HG02852 (cell line): ENCODE results near the gene FBXO11.

ENCODE experiments used
- ATAC-seq: cut with Tn5 transposase; IDR thresholded peaks from one replicate; pipeline ENCODE4 v1.9.1; 2021; ENCODE audit warnings: mild to moderate bottlenecking, moderate library complexity; ENCODE audit not compliant: unreplicated experiment

FBXO11 gene

DNA sequence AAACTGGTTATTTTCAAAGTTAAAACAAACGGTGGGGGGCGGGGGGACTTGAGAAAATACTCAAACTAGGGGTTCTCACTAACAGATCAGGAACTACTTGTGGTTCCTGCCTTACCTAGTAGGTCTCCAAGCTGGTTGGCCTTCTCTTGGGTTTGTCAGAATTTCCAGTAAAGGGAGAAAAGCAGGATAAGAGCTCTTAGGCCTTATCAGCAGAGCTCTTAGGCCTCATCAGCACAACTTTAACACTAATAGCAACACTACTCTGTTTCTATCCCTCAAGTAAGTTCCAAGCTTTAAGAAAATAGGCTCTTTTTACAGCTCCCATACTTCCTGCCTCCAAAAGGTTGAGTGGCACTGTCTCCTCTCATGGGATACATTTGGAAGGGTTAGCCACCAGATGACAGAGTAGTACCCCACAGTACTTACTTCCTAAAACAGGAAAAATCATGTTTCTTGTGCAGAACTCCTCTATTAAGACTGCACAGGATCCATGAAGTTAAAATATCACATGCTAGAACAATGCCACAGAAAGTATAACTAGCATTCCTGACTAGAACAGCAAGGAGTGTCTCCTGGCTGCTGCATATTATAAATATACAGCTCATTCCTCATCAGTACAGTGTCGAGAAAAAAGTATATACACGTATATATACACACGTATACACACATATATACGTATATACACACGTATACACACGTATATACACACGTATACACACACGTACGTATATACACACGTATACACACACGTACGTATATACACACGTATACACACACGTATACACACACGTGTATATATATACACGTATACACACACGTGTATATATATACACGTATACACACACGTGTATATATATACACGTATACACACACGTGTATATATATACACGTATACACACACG lies 6.1 kb downstream of the FBXO11 start:
- no peak for ATAC-seq

DNA sequence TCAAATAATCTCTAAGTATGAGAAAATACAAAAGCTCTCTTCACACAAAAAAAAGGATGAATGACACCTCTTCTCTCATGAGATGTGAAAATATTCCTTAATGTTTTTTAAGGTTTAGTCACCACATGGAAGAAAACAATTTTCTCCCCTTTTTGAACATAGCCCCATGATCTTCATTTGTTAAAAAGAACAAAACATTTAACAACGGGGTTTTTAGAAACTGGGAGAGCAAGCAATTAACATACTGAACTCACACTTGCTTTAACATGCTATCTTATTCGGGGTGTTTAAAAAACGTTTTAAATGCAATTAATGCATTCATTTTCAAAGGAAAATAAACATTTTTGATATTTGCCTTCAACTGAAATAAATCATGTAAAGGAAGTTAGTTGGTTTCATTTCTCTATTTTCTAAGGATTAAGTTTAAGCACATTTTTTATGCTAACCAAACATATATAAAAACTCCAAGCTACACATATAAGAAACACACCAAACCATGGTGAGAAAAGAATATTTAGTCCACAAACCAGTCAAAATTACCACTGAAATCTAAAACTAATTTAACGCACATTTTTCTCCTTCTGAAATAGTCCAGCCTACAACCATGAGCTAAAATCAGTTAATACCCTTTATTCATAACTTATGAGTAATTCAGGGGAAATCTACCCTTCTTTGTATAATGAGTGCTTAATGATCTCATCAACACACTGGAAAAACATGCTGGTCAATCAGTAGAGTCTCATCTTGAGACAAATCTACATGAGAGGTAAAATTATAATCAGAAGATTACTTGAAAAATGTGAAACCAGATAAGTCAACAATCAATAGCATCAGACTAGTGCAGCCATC lies 8.2 kb downstream of the FBXO11 start:
- no peak for ATAC-seq

DNA sequence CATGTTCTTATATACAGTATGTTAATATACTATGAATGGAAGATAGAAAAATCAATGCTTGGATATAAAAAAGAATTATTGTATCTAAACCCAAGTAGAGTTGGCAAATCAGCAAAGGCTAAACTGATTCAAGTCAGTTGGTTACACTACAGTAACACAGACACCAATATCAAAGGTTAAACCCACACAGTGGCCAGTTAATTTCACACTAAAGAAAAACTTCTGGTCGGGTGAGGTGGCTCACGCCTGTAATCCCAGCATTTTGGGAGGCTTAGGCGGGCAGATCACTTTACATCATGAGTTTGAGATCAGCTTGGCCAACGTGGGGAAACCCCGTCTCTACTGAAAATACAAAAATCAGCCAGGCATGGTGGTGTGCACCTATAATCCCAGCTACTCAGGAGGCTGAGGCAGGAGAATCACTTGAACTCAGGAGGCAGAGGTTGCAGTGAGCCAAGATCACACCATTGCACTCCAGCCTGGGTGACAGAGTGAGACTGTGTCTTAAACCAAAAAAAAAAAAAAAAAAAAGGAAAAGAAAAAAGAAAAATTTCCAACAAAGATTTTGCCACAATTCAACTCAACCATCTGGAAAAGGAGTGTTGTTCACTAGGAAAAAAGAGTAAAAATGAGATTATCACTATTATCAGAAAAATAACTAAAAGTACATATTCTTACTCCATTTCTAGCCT lies 9.0 kb downstream of the FBXO11 start:
- ATAC-seq: peak; percentile 55

DNA sequence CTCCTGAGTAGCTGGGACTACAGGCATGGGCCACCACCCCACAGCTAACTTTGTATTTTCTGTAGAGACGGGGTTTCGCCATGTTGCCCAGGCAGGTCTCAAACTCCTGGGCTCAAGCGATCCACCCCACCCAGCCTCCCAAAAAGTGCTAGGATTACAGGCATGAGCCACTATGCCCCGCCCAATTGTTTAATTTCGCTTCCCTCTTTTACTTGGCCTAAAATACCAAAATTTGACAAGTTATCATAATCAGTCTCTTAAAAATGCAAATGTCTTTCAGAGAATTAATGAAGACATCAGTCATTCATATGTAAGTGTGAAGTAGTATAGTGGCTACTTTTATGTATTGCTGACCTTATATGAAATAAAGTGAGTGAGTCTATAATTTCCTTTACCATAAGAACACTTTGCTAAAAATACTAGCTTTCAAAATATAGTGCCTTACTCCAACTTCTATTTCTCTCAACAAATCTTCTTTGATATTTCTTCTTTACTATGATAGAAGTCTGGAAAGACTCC lies 9.8 kb downstream of the FBXO11 start:
- no peak for ATAC-seq

DNA sequence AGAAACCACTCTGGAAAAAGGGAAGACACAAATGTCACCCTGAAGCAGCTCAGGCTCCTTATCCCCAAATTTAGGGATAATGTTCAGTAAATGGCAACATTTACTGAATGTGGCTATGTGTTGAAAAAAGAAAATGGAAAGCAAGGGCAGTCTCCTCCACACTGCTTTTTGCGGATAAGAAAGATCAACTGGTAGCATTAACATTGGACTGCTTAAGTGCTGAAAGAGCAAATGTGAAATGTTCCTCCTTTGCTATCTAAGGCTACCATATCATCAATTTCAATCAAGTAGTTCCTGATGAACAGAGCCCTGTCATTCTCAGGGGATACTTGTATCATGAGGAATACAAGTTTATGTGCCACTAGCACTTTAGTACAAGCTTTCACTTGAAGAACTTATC lies 12.5 kb downstream of the FBXO11 start:
- ATAC-seq: no peak

DNA sequence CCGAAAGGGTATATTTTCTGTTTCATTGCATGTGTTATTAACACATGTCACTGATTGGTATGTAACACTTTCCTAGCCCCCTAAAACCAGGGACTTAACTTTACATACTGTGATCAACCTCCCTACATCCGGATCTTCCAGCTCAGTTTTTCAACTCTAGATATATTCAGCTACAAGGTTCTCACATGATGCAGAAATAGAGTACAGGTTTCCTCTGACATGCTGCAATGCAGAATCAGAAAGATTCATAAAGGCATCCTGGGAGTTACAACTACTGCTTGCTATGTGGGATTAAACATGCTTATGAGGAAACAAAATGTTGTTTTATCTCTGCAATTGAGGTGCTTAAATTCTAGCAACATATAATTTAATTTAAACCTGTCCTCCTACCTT lies 14.0 kb downstream of the FBXO11 start:
- no peak for ATAC-seq

DNA sequence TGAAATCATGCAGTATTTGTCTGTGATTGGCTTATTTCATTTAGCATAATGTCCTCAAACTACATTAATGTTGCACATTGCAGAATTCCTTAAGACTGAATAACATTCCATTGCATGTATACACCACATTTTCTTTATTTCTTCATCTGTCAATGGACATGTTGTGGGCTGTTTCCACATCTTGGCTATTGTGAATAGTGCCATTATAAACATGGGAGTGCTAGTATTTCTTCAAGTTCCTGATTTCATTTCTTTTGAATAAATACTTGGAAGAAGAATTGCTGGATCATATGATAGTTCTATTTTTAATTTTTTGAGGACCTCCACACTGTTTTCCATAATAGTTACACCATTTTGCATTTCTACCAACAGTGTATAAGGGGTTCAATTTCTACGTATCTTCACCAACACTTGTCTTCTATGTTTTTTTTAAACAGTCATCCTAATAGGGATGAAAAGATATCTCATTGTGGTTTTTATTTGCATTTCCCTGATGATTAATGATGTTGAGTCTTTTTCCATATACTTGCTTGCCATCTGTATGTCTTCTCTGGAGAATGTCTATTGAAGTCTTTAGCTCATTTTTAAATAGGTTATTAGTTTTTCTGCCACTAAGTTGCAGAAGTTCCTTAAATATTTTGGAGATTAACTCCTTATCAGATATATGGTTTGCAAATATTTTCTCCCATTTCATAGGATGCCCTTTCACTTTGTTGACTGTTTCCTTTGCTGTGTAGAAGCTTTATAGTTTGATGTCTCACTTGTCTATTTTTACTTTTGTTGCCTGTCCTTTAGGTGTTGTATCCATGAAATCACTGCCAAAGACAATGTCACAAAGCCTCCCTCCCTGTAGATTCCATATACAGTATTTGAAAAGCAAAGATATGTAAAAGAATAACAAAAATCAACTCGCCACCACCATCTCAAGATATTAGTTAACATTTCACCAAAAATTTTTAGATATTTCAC lies 14.6 kb downstream of the FBXO11 start:
- no peak for ATAC-seq

DNA sequence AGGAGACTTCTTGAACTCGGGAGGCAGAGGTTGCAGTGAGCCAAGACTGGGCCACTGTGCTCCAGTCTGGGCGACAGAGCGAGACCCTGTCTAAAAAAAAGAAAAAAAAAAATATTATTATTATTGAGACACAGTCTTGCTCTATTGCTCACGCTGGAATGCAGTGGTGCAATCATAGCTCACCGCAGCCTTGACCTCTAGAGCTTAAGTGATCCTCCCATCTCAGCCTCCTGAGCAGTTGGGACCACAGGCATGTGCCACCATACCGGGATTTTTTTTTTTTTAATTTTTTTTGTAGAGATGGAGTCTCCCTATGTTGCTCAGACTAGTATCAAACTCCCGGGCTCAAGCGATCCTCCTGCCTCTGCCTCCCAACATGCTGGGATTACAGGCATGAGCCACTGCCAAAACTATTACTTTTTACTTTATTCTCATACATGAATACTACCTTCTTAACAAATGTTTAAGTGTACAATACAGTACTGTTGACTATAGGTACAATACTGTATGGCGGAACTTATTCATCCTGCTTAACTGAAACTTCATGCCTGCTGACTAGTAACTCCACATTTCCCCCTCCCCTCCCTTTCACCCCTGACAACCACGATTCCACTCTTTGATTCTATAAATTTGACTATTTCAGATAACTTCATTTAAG lies 15.5 kb downstream of the FBXO11 start:
- ATAC-seq: no peak

DNA sequence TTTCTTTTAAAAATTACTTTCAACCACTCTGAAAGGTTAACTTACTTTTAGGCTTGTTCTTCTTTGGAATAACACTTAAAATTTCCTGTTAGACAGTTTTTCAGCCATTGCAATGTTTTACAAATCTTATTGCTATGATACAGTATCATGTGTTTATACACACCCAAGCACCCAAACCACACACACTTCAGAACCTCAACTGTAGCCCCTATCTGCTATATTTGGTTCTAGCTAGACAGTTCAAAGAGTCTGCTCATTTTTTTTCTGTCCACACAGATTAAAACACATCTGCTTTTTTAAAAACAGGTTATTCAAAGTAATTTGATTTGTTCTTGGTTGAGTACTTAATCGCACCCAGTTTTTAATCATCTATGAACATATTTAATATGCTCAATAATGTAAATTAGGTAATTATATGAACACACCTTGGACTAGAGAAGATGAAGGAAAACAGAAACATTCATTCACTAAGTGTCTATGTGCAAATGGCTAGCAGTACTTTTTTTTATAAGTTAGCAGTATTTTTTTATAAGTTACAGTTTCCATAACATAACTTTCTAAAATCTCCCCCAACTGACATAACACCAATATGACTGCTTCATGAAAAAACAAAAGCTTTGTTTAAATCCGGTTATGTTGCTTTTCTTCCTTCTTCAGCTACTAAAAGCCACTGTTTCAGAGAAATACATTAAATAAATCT lies 17.6 kb downstream of the FBXO11 start:
- no peak for ATAC-seq

DNA sequence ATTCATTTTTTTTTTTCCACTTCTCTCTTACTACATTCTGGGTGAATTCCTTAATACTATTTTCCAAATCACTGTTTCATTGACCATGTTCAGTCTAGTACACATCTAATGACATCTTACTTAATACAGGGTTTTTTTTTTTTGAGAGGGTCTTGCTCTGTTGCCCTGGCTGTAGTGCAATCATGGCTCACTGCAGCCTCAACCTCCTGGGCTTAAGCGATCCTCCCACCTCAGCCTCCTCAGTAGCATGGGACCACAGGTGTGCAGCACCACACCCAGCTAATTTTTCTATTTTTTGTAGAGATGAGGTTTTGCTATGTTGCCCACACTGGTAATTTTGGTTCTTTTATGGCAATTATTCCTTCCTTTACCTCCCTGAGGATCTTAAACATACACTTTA lies 29.4 kb downstream of the FBXO11 start:
- no peak for ATAC-seq

DNA sequence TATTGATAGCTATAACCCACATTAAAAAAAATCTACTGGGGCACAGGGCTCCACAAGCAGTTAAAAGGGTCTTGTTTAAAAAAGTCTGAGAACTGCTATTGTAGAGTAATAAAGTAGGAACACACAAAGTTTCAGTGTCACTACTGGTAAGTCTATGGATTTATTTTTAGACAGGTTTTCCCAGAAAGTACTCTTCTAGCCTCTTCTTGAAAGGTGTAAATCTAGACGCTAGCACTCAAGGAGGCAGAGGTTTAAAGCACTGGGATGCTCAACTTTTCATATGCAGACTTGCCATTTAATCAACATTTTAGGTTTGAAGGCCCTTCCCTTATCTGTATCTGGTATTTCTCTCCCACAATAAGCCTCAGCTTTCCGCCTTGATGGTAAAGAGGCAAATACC lies 33.4 kb downstream of the FBXO11 start:
- no peak for ATAC-seq

DNA sequence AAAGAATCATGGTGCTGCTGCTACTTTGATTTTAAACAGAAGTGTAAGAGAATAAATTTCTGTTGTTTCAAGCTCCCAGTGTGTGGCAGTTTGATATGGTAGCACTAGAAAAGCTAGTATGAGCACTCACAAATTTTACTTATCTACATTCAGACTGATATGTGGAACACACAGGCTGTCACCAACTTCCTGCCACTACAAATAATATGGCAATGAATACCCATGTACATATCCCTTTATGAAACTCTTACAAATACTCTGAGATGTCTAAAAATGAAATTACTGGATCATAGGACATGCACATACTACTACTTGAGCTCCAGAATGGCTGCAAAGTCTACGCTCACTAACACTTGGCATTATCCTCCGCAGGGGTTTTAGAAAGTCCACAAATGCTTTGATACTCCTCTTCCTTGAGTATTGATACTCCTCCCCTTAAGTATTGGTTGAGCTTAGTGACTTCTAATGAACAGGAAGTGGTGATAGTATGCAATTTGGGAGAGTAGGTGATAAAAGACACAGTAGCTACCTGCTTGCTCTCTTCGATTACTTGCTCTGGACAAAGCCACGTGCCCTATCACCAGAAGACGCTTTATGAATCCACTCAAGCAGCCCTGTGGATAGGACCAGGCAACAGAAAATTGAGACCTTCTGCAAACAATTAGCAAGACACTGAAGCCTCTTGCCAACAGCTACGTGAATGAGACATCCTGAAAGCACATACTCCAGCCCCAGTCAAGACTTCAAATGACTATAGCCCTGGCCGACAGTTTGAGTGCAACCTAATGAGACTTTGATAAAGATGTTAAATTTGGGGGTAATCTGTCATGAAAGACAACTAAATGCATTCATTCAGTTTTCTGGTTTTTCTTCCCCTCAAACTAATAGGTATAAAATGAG lies 35.4 kb downstream of the FBXO11 start:
- no peak for ATAC-seq

DNA sequence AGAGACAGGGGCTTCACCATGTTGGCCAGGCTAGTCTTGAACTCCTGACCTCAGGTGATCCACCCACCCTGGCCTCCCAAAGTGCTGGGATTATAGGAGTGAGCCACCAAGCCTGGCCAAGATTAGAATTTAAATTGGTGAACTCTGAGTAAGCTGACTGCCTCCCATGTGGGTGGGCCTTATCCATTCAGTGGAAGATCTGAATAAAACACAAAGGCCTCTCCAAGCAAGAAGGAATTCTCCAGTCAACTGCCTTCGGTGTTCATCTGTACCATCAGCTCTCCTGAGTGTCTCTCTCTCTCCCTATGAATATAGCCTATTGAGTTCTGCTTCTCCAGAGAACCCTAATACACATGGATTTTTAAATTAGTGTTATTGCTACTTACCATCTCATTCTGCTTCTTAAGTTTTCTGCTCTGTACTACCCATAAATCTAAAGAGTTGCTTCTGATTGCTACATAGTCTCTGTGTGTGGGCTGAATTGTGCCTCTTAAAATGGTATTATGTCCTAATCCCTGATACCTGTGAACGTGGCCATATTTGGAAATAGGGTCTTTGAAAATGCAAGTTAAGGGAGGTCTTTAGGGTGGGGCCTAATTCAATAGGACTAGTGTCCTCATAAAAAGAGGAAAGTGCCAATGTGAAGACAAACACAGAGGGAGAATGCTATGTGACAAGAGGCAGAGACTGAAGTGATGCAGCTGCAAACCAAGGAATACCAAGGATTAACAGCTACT lies 36.3 kb downstream of the FBXO11 start:
- no peak for ATAC-seq

DNA sequence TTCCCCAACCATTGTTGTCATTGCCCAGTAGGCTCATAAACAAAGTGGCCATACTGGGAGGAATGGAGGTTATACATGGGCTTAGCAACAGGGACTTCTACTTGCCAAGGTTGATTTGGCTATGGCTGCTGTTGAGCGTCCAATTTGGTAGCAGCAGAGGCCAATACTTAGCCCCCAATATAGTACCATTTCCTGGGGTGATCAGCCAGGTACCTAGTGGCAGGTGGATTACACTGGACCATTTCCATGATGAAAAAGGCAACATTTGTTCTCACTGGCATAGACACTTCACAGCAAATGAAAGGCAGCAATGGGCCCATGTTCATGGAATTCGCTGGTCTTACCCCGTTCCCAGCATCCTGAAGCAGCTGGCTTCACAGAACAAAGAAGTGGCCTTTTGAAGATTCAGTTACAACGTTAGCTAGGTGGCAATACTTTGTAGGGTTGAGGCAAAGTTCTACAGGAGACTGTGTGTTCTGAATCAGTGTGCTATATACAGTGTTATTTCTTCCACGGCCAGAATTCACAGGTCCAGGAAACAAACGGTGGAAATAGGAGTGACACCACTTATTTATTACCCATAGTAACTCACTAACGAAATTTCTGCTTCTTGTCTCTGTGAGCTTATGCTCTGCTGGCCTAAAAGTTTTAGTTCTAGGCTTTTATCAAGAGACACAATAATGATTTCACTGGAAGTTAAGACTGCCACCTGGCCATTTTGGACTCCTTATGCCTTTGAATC lies 37.5 kb downstream of the FBXO11 start:
- ATAC-seq: no peak

DNA sequence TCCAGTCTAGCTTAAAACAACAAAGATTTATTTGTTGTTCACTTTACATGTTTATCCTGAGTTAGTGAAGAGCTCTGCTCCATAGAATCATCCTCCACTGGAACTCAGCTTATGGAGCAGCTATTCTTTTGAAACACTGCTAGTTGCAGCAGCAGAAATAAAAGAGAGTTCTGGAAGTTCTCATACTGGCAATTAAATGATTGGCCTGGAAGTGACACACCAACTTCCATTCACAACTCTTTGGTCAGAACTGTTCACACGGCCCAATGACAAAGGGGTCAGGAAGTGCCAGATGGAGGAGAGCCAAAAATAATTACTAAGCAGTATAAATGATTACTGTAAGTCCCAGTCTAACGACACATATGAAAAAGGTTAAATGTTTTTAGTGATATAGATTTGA lies 39.1 kb downstream of the FBXO11 start:
- ATAC-seq: no peak

DNA sequence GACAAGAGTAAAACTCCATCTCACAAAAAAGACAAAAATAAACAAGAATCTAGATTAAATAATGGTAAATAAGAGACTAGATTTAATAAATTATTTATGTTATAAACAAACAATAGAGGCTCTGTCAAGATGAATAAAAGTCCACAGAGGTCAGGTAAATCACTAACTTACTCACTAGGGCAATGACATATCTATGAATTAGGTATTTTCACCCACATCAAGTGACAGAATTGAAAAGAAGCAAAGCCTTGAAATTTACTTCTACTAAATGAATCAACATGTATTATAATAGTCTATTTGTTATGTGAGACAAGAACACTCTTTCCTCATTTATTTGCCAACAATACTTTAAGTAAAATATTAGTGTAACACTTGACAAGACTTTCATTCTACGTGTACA lies 41.7 kb downstream of the FBXO11 start:
- no peak for ATAC-seq

DNA sequence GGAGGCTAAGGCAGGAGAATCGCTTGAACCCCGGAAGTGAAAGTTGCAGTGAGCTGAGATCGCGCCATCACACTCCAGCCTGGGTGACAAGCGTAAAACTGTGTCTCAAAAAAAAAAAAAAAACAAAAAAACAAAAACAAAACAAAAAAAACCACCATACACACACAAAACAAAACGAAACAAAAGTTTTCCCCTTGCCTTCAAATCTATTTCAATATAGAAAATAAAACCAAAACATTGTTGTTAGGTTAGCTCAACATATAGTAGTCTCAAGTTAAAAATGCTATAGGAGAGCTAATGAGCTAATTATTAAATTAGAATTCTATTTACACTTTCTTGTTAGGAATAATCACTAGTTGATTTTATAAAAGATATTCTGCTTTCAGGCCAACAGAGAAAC lies 43.3 kb downstream of the FBXO11 start:
- no peak for ATAC-seq
